SK-N-SH (cell line): Measurements from ENCODE around the gene FADS3. TPM values are rescaled to one million over a fixed set of nuclear protein-coding genes. Genes with fewer than 3 reads are reported as not detected.
A peak's percentile ranks its signal among the peaks of the same experiment; 100 is the strongest.

Source experiments
- CTCF ChIA-PET: fragments of 300-600, 350-600 bp; formaldehyde crosslinking; extraction: SDS; loops from one replicate; lab custom pipeline; 2021; lab: Yijun Ruan, JAX
- POLR2A ChIA-PET: fragments of 350-600 bp; sonication (Branson Sonifier 250); formaldehyde crosslinking; extraction: SDS; loops from one replicate; lab custom pipeline; 2020; ENCODE audit warnings: antibody characterized with exemption, inconsistent platforms; lab: Yijun Ruan, JAX
- DNase-seq: peaks from one replicate; pipeline ENCODE4 v3.0.0; 2012
- H2AFZ ChIP-seq: fragments of 200-600 bp; sonication (generic); 2 replicates; pipeline ENCODE4 v1.8.1; 2016; ENCODE audit warnings: antibody characterized with exemption, mild to moderate bottlenecking, low read depth
- H3F3A ChIP-seq: fragments of 200-600 bp; sonication (generic); replicated peaks from 2 replicates; pipeline ENCODE3; 2016; ENCODE audit warnings: antibody characterized with exemption, mild to moderate bottlenecking; ENCODE audit not compliant: insufficient read depth
- H3K27ac ChIP-seq, 2 experiments: fragments of 200-500 bp in 1 of 2; fragments of 200-600 bp in 1 of 2; sonication (Bioruptor generic) in 1 of 2; sonication (generic), shearing (Covaris generic) in 1 of 2; 2 replicates each; pipeline versions ENCODE4 v1.5.1 to v1.6.1; 2014 to 2016; ENCODE audit warnings: low read depth in 2 of 2, inconsistent platforms in 1 of 2, low read length in 1 of 2, mild to moderate bottlenecking in 1 of 2, mixed read lengths in 1 of 2
- H3K27me3 ChIP-seq: fragments of 200-600 bp; sonication (generic), shearing (Covaris generic); 2 replicates; pipeline ENCODE4 v1.6.1; 2016; ENCODE audit warnings: mixed run types; ENCODE audit not compliant: insufficient read depth
- H3K36me3 ChIP-seq, 2 experiments: fragments of 200-500 bp in 1 of 2; fragments of 200-600 bp in 1 of 2; sonication (Bioruptor generic) in 1 of 2; sonication (generic) in 1 of 2; replicated peaks in 1 of 2; 2 replicates each; pipeline versions ENCODE3 to v1.5.1; 2014 to 2016; ENCODE audit warnings: low read length in 1 of 2, mild to moderate bottlenecking in 1 of 2; ENCODE audit not compliant: insufficient read depth in 2 of 2, control insufficient read depth in 1 of 2
- H3K4me1 ChIP-seq, 2 experiments: fragments of 200-500 bp in 1 of 2; fragments of 200-600 bp in 1 of 2; sonication (Bioruptor generic) in 1 of 2; sonication (generic), shearing (Covaris generic) in 1 of 2; 2 replicates each; pipeline versions ENCODE4 v1.5.1 to v1.6.1; 2014 to 2016; ENCODE audit warnings: low read depth in 1 of 2, low read length in 1 of 2, mixed run types in 1 of 2; ENCODE audit not compliant: insufficient read depth in 2 of 2, control insufficient read depth in 1 of 2
- H3K4me2 ChIP-seq: fragments of 200-600 bp; sonication (generic), shearing (Covaris generic); 2 replicates; pipeline ENCODE4 v1.6.1; 2017; ENCODE audit warnings: mixed run types
- H3K4me3 ChIP-seq, 2 experiments: fragments of 200-500 bp in 1 of 2; fragments of 200-600 bp in 1 of 2; sonication (Bioruptor generic) in 1 of 2; sonication (generic), shearing (Covaris generic) in 1 of 2; 2 replicates each; pipeline versions ENCODE4 v1.5.1 to v1.8.1; 2014 to 2016; ENCODE audit warnings: low read depth in 2 of 2, inconsistent platforms in 1 of 2, low read length in 1 of 2, mild to moderate bottlenecking in 1 of 2, mixed read lengths in 1 of 2, moderate library complexity in 1 of 2
- H3K79me2 ChIP-seq: fragments of 200-600 bp; sonication (generic); 2 replicates; pipeline ENCODE4 v1.8.1; 2017; ENCODE audit warnings: mild to moderate bottlenecking; ENCODE audit not compliant: insufficient read depth
- H3K9ac ChIP-seq: fragments of 200-600 bp; sonication (generic); 2 replicates; pipeline ENCODE4 v1.6.1; 2017; ENCODE audit warnings: mixed run types
- H3K9me2 ChIP-seq: fragments of 200-600 bp; sonication (generic); 2 replicates; pipeline ENCODE4 v1.6.1; 2017; ENCODE audit warnings: mixed run types
- H3K9me3 ChIP-seq: fragments of 200-600 bp; sonication (generic); 2 replicates; pipeline ENCODE4 v1.6.1; 2017; ENCODE audit warnings: mixed run types, mild to moderate bottlenecking, moderate library complexity
- H4K20me1 ChIP-seq: fragments of 200-600 bp; sonication (generic); 2 replicates; pipeline ENCODE4 v1.6.1; 2017; ENCODE audit warnings: mild to moderate bottlenecking, mixed run types; ENCODE audit not compliant: insufficient read depth
- CTCF ChIP-seq: fragments of 200-600 bp; sonication (generic); IDR thresholded peaks from 2 replicates; pipeline ENCODE4 v1.6.1; 2017; ENCODE audit warnings: antibody characterized with exemption, mild to moderate bottlenecking, moderate library complexity
- EZH2phosphoT487 ChIP-seq: fragments of 200-600 bp; sonication (generic); IDR thresholded peaks from 2 replicates; pipeline ENCODE4 v1.6.1; 2017; ENCODE audit warnings: low read depth, mixed run types, mild to moderate bottlenecking, antibody characterized with exemption, moderate library complexity, borderline replicate concordance
- FOSL2 ChIP-seq: IDR thresholded peaks from 2 replicates; pipeline ENCODE4 v1.4.0; 2012; ENCODE audit warnings: low read depth, mild to moderate bottlenecking, moderate library complexity, borderline replicate concordance
- FOXJ3 ChIP-seq: sonication (generic); formaldehyde crosslinking; IDR thresholded peaks from 2 replicates; pipeline ENCODE4 v1.5.1; 2020; ENCODE audit warnings: mild to moderate bottlenecking, missing genetic modification reagents
- FOXM1 ChIP-seq: IDR thresholded peaks from 2 replicates; pipeline ENCODE4 v1.4.0; 2012; ENCODE audit warnings: low read depth, mild to moderate bottlenecking
- GABPA ChIP-seq: IDR thresholded peaks from 2 replicates; pipeline ENCODE4 v1.4.0; 2012; ENCODE audit warnings: low read depth, mild to moderate bottlenecking
- IRF3 ChIP-seq: fragments of 150-350 bp; IDR thresholded peaks from 2 replicates; pipeline ENCODE4 v1.6.1; 2016; ENCODE audit warnings: mild to moderate bottlenecking, low read depth, low read length
- MEF2A ChIP-seq: IDR thresholded peaks from 2 replicates; pipeline ENCODE4 v1.4.0; 2012; ENCODE audit warnings: low read depth, borderline replicate concordance
- NRF1 ChIP-seq: IDR thresholded peaks from 2 replicates; pipeline ENCODE4 v1.6.1; 2012; ENCODE audit warnings: low read depth, mild to moderate bottlenecking, low read length
- RCOR1 ChIP-seq: fragments of 150-350 bp; IDR thresholded peaks from 2 replicates; pipeline ENCODE4 v1.6.1; 2017; ENCODE audit warnings: antibody characterized with exemption, low read length
- SMC3 ChIP-seq: IDR thresholded peaks from 2 replicates; pipeline ENCODE4 v1.6.1; 2012; ENCODE audit warnings: low read depth, low read length, improper control_type of control experiment
- TEAD4 ChIP-seq: IDR thresholded peaks from 2 replicates; pipeline ENCODE4 v1.4.0; 2012; ENCODE audit warnings: mild to moderate bottlenecking, borderline replicate concordance; ENCODE audit not compliant: insufficient read depth
- WGBS: methylation state at CpG from one replicate; pipeline ENCODE4 v1.1.6; 2017; ENCODE audit warnings: low lambda C conversion rate; 5-methylcytosine and 5-hydroxymethylcytosine counted together
- polyA plus RNA-seq, 3 experiments: library from polyadenylated mRNA; depleted of rRNA; stranded (reverse); fragments of >200 nt; gene quantifications; 2 replicates each; pipeline ENCODE4 v1.2.3, GENCODE V29; 2012
- TF ChIP-seq, protein P1 (sequence below): IDR thresholded peaks from 2 replicates; pipeline ENCODE4 v1.6.1; 2012; ENCODE audit warnings: mild to moderate bottlenecking, low read depth, low read length, moderate library complexity

The FADS3 gene
- polyA plus RNA-seq, 1 of the 3 experiments (the other 2 are of a cell fraction), result 93.3 TPM

DNA sequence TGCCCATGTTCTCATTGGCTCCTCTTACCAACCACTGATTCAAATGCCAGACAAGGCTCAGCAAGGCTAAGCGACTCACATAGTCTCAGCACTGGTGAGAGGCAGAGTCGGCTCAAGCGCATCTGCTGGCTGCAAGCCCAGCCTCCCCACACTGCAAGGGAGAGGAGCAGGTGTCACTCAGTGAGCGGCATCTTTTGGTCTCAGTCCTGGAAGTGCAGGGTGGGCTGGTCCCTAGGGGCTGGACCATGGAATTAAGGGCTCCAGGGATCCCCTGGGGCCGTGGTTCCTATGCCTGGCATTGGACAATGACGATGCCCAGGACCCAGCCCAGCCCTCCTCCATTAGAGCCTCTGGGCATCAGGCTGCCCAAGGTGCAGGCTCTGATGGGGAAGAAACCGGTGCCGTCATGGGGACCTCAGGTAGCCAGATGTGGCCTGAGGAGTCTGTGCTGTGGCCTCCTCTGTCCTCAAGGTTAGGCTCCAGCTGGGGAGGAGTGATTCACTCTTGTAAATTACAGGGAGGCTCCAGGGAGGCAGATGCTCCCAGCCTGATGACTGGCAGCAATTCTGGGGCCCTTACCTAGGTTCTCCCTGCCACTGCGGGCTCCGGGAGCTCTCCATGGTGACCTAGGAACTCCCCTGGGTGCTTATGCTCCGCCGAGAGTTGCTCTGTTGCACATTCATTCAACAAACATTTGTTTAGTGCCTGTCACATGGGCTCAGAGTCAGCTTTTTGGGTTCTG, 35.2 kb downstream of the FADS3 start:
- Histone ChIP-seq H3K4me3 (no peak overlapping the region), H3K36me3 (peaks cover 12 to 45% of the 10 kb centered on the region in 2 experiments), H4K20me1 (no peaks in the 10 kb centered on the region), H3K9ac (no peak overlapping the region), H3F3A (no peaks in the 10 kb centered on the region), H3K4me1 (peaks cover 3 to 7% of the 10 kb centered on the region in 2 experiments; a peak in 2 of 4 replicates), H3K27me3 (no peaks in the 10 kb centered on the region), H3K27ac (no peak overlapping the region; a peak in 1 of 4 replicates), H3K4me2 (no peak overlapping the region), H3K9me2 (no peaks in the 10 kb centered on the region), H2AFZ (no peak overlapping the region), H3K79me2 (no peaks in the 10 kb centered on the region), H3K9me3 (no peaks in the 10 kb centered on the region)
- DNase-seq, result no peak
- WGBS, result 88% methylated on average over 8 of the region's 12 CpGs
- CTCF ChIA-PET, result interaction anchor here (1.8 to 2.4 kb wide), 2 partner anchors 14 to 43 kb away, joined by 5 to 10 read pairs; no protein-coding TSS in a partner anchor
- TF ChIP-seq, protein P1, sequence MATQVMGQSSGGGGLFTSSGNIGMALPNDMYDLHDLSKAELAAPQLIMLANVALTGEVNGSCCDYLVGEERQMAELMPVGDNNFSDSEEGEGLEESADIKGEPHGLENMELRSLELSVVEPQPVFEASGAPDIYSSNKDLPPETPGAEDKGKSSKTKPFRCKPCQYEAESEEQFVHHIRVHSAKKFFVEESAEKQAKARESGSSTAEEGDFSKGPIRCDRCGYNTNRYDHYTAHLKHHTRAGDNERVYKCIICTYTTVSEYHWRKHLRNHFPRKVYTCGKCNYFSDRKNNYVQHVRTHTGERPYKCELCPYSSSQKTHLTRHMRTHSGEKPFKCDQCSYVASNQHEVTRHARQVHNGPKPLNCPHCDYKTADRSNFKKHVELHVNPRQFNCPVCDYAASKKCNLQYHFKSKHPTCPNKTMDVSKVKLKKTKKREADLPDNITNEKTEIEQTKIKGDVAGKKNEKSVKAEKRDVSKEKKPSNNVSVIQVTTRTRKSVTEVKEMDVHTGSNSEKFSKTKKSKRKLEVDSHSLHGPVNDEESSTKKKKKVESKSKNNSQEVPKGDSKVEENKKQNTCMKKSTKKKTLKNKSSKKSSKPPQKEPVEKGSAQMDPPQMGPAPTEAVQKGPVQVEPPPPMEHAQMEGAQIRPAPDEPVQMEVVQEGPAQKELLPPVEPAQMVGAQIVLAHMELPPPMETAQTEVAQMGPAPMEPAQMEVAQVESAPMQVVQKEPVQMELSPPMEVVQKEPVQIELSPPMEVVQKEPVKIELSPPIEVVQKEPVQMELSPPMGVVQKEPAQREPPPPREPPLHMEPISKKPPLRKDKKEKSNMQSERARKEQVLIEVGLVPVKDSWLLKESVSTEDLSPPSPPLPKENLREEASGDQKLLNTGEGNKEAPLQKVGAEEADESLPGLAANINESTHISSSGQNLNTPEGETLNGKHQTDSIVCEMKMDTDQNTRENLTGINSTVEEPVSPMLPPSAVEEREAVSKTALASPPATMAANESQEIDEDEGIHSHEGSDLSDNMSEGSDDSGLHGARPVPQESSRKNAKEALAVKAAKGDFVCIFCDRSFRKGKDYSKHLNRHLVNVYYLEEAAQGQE, result 0 out of 2 replicates have a peak, but pooled peaks have one; percentile 44
- TF ChIP-seq NRF1, result no peak
- POLR2A ChIA-PET, result no interaction called here

GRCh38 chr11:61854966-61855714, 36.2 kb downstream of the FADS3 start:
- Histone ChIP-seq H3K9me3 (no peaks in the 10 kb centered on the region), H2AFZ (no peak overlapping the region), H3K4me3 (no peak overlapping the region), H3K9ac (no peak overlapping the region), H3F3A (no peaks in the 10 kb centered on the region), H3K27me3 (no peaks in the 10 kb centered on the region), H3K9me2 (no peaks in the 10 kb centered on the region), H3K4me2 (no peak overlapping the region), H3K36me3 (peaks cover 12 to 52% of the 10 kb centered on the region in 2 experiments), H4K20me1 (no peaks in the 10 kb centered on the region), H3K79me2 (no peaks in the 10 kb centered on the region), H3K4me1 (peaks cover 3 to 7% of the 10 kb centered on the region in 2 experiments; a peak in 2 of 4 replicates), H3K27ac (no peak overlapping the region; a peak in 1 of 4 replicates)
- ChIA-PET CTCF (interaction anchor here (1.0 to 1.9 kb wide), 6 partner anchors 9 to 253 kb away, joined by 3 to 6 read pairs (median 4); no protein-coding TSS in a partner anchor), POLR2A (no interaction called here)
- DNase-seq, result no peak
- 95% methylated on average over 8 of the region's 14 CpGs for WGBS
- TF ChIP-seq FOXJ3 (no peak), RCOR1 (no peak), FOSL2 (no peak), MEF2A (no peak), CTCF (no peak), GABPA (no peak), FOXM1 (no peak), SMC3 (no peak), TEAD4 (no peak), EZH2phosphoT487 (no peak), IRF3 (no peak)
- TF ChIP-seq, protein P1, result no peak
